Limb (tissue), 2 donors: ENCODE results near the gene DENND1A.

Experiments
- DNase-seq, 2 donors: peaks; one replicate each; pipeline ENCODE4 v3.0.0-alpha.2; 2016; ENCODE audit errors: extremely low spot score in 2 of 2

The DENND1A gene

GRCh38 chr9:123629531-123629930 is 300.4 kb downstream of the DENND1A start:
- no peak for DNase-seq

DNA sequence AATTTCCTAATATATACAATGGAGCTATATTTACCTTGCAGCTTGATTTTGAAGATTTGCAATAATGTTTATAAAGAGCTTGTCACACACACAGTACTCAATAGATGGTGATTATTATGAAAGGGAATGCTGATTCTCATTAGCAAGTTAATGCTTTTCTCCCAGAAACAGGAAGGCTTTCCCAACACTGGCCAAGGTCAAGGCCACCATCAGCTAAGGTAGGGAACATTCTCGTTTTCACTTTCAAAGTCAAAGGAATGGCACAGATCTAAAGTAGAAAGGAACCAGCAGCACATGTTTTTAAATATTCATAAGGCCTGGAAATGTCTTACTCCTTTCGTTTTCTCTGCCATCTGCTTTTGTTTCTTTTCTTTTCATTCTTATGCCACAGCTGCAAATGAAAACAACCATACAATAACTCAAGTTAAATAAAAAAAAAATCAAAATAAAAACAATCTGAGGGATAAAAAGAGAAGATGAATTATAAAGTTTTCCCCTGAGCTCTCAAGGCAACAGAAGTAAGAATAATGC is 307.1 kb downstream of the DENND1A start:
- no peak for DNase-seq

- no peak for DNase-seq
These were observed 309.7 kb downstream of the DENND1A start for GRCh38 chr9:123620239-123620638.

- DNase-seq = no peak
These were observed 311.8 kb downstream of the DENND1A start for GRCh38 chr9:123617952-123618678.

- DNase-seq = no peak
These were observed 312.6 kb downstream of the DENND1A start for GRCh38 chr9:123617286-123617685.

DNA sequence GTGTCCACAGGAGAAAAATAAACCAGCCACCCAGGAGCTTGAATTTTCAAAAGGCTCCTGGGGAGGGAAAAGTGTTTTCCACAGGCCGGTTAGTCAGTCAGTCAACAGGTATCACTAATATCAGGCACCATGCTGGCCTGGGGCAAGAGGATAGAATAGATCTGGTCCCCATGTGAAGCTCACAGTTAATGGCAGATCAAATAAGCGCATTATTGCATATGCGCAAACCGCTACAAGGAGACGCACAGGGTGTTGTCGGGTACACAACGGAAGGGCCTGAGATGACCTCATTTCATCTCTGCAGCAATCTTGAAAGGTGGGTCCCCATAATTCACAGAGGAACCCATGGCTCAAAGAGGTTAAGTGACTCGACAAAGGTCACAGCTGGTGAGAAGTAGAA is 313.2 kb downstream of the DENND1A start:
- no peak for DNase-seq

- no peak for DNase-seq
These were observed 314.5 kb downstream of the DENND1A start for GRCh38 chr9:123615381-123615780.

DNA sequence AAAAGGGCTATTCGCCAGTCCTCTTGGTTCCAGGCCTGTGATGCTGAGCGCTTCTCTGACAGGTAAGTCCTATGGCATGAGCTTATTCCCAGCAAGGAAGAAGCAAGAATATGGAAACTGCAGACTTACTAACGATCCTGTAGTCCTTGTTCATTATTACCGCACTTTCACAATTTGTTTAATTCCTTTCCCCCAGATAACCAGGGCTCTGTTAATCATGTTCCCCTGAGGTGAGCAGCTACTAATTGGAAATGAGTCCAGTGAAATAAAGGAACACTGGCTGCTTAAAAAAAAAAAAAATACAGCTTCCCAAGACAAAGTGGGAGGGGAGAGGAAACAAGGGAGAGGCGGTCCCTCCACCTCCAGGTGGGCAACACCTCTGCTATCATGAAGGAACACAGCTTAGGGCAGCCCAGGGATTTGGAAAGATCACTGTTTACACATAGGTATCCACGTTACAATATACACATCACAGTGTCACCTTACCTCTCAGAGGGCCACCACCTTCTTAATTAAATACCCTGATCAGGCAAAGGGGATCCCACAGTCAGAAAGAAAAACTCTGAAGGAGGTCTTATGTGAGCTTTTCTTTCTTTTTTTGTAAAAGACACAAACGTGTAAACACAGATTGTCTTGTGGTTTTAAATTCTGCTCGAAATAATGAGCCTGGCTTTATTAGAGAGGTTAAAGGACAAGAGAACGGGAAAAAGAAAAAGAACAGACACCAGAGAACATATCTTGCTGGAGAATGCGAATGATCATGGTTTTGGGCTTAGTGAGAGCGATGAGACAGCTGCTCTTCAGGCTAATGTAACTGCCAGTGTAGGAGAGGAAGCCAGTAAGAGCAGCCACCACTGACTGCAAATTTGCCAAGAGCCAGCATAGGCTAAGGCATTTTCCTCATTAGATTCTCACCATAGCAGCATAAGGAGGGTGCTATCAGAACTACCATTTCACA is 315.3 kb downstream of the DENND1A start:
- DNase-seq = no peak

DNA sequence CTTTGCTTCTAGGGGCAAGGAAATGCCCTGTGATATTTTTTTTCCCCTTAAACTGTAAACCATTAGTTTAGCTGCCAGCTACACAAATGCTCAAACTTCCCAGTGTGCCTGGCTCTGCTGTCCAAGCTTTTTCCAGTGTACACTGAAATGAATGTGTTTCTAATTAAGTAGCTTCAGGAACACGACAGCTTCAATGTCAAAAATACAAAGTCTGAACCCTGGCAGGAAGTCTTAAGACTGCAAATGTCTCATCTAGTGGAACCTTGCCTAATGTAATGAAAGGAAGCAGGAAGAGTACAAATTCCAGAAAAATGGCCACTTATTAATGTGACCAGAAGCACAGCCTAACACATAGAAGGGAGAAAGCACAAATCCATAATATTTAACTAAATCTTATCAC is 318.7 kb downstream of the DENND1A start:
- DNase-seq = peak in 1 of 2 donors; percentile 30

- no peak for DNase-seq
These were observed 320.1 kb downstream of the DENND1A start for GRCh38 chr9:123609844-123610243.

DNA sequence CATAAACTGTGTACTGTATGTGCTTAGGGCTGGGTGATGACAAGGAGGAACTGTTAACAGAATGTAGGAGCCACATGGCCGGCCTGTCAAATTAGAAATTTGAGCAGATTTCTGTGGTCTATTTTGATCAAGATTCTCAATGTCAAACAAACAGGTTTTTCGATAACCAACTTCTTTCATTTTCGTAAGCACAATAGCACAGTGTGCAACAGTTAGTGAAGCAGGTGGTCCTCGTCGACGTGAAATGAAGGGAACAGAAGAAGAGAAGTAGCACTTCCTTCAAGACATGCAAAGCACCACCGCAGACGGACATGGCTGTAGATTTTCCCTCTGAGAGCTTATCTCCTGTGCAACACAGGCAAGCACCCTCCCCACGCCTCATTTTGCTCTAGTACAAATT is 321.8 kb downstream of the DENND1A start:
- no peak for DNase-seq

DNA sequence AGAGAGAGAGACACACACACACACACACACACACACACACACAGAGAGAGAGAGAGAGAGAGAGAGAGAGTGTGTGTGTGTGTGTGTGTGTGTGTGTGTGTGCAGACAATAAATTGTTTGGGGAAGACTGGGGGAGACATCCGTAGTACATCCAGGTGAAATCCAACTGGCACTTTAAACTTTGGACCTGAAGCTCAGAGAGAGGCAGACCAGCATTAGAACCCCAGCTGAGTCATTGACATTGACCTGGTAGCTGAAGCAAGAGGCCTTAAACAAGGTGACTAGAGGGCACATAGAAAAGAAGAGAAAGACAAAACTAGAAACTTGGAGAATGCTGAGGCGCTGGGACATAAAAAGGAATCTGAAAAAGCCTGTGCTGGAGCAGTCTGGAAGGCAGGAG is 322.4 kb downstream of the DENND1A start:
- DNase-seq = no peak

GRCh38 chr9:123606141-123606540 is 323.8 kb downstream of the DENND1A start:
- no peak for DNase-seq

DNA sequence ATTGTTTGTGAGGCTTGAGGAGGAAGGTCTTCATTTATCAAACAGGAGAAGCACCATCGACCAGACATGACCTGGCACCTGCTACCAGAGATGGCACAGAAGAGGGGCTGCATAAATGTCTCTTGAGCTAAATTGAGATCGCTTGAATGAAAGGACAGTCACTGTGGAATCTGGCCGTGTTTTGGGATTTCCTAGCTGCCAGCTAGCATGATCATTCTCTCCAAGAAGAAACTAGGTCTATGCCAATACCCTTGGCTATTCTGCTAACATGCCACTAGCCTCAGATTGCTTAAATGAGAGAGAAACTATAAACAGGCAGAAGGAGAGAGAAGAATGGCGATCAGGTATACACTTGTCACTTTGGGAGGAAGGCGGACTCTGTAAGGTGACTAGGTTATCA is 324.6 kb downstream of the DENND1A start:
- no peak for DNase-seq

DNA sequence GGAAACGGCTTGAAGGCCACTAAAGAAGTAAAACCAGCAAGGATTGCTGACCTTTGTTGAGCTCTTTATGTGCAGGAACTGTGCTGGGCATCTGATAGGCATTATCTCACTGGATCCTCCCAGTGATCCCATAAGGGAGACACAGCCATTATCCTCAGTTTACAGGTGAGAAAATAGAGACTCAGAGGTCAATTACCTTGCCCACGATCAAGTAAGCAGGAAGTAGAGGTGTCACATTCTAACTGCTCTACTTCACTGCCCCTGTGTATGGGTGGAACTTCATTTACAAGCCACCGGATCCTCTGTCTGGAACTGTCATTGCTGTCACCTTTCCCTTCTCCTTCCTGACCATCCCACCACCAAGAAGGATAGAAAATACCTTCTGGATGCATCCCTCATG is 325.1 kb downstream of the DENND1A start:
- DNase-seq = no peak

- no peak for DNase-seq
These were observed 328.1 kb downstream of the DENND1A start for GRCh38 chr9:123601828-123602227.

DNA sequence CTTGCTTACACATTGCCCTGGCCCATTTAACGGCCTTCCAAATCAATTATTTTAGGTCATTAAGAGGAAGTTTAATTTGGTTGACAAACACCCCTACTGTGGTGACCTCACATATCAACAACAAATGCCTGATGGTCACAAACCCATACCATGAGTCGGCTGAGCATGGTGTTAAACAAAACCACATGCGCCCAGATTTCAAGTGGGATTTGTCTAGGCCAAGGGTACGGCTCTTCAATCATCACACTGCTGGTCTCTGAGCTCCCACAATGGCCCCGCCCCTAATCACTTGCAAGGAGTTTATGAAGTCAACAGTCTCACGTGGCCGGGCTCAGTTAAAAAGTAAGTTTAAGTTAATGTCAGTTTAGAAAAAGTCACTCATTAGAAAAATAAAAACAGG is 330.1 kb downstream of the DENND1A start:
- no peak for DNase-seq

- no peak for DNase-seq
These were observed 331.9 kb downstream of the DENND1A start for GRCh38 chr9:123597876-123598556.

DNA sequence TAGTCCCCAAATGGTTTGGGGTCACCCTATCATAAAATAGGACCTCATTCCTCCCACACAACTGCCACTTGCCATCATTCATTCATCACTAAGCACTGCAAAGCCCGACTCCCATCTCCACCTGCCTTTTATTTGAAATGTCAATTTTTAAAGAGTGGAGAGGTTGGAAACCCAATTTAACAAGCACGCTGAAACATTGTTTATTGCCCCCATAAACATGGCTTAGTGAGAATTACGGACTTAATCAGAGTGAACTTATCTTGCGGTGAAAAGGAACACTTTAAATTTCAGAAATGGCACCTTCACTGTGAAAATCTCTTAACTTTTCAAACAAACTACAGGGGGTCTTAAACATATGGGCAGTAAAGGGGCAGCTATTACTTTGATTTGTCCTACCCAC is 332.9 kb downstream of the DENND1A start:
- DNase-seq = no peak

DNA sequence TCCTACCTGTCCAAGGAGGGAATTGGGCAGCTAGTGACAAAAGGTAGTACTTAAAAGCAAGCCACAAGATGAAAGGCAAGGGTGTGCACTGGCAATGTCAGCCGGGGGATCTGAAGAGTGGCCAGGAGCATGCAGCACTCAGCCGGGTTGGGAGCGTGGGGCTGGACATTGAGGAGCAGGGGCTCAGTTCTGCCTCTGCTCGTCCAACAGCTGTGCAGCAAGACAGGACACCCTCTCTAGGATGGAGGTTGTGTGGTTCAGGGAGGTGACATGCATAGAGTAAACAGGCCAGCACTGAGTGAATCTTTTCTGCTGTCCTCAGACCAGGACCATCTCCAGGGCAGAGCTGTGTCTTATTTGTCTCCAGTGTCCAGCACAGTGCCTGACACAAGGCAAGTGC is 338.6 kb downstream of the DENND1A start:
- DNase-seq = no peak

DNA sequence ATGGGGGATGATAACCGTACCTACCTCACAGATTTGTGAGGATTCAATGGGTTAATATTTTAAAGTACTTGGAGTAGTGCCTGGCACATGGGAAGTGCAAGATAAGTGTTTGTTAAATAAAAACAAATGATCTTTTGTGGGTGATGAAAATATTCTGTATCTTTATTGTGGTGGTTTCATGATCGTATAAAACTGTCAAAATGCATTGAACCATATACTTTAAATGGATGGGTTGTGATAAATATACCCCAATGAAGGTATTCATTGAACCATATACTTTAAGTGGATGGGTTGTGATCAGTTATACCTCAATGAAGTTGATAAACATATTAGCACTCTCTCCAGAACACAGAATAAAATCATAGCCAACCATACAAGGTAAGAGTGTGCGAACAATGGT is 339.4 kb downstream of the DENND1A start:
- no peak for DNase-seq
